Kidney (tissue), 14 donors: ENCODE results near the gene DDX4. TPM values are rescaled to one million over a fixed set of nuclear protein-coding genes. Genes with fewer than 3 reads are reported as not detected.

ENCODE experiments used
- DNase-seq, 5 donors: peaks; one replicate each; pipeline ENCODE4 v3.0.0-alpha.2; 2013 to 2020
- FAIRE-seq: peaks from 2 replicates; lab custom pipeline; 2012; peaks lifted over from hg19 to GRCh38; lab: Jason Lieb, UNC
- H3K27ac ChIP-seq, 2 donors: one replicate each; pipeline ENCODE4 v1.7.0; 2013; ENCODE audit warnings: low read depth in 2 of 2, low read length in 2 of 2, inconsistent platforms in 1 of 2
- H3K27me3 ChIP-seq: one replicate; pipeline ENCODE4 v1.7.1; 2013; ENCODE audit warnings: low read length, inconsistent platforms; ENCODE audit not compliant: control insufficient read depth, insufficient read depth
- H3K36me3 ChIP-seq, 3 donors: one replicate each; pipeline versions ENCODE4 v1.7.0 to v1.7.1; 2013; ENCODE audit warnings: low read length in 3 of 3, control low read depth in 1 of 3, inconsistent platforms in 1 of 3; ENCODE audit not compliant: insufficient read depth in 3 of 3, control insufficient read depth in 2 of 3
- H3K4me1 ChIP-seq, 3 donors: one replicate each; pipeline versions ENCODE4 v1.7.0 to v1.7.1; 2013; ENCODE audit warnings: low read length in 3 of 3, inconsistent platforms in 1 of 3, low read depth in 1 of 3; ENCODE audit not compliant: control insufficient read depth in 2 of 3, insufficient read depth in 2 of 3
- H3K4me3 ChIP-seq, 3 donors: one replicate each; pipeline versions ENCODE4 v1.7.0 to v1.8.1; 2013; ENCODE audit warnings: low read length in 3 of 3, control low read depth in 1 of 3, inconsistent platforms in 1 of 3
- H3K9ac ChIP-seq, 3 donors: one replicate each; pipeline versions ENCODE4 v1.7.0 to v1.7.1; 2013; ENCODE audit warnings: low read length in 3 of 3, control low read depth in 1 of 3, inconsistent platforms in 1 of 3
- H3K9me3 ChIP-seq, 3 donors: one replicate each; pipeline versions ENCODE4 v1.7.0 to v1.7.1; 2013; ENCODE audit warnings: low read length in 3 of 3, control low read depth in 1 of 3, inconsistent platforms in 1 of 3; ENCODE audit not compliant: control insufficient read depth in 2 of 3, insufficient read depth in 1 of 3
- CTCF ChIP-seq: IDR thresholded peaks from 3 replicates; pipeline ENCODE4 v1.5.1; 2012; ENCODE audit warnings: mild to moderate bottlenecking, moderate library complexity, borderline replicate concordance; ENCODE audit not compliant: insufficient read depth; ENCODE audit errors: extremely low read depth
- intact Hi-C: fragments of 100-400 bp; cut with DNase I; formaldehyde crosslinking; loops from one replicate; pipeline ENCODE4 v1.11.1; 2022
- polyA plus RNA-seq: library from polyadenylated mRNA; stranded (reverse); fragments of 350-450 nt; fragmentation: Illumina TruSeq; extraction: RNeasy Lipid Tissue Mini Kit (QIAGEN cat#74804); gene quantifications from one replicate; pipeline ENCODE4 v1.2.3, GENCODE V29; 2014; ENCODE audit warnings: low read depth, low replicate concordance; ENCODE audit not compliant: insufficient read depth
- total RNA-seq: library from RNA; stranded (reverse); fragmentation: NEBNext Ultra II Directional; extraction: Animal tissue kit (Norgen Biotek cat#: 25700); gene quantifications from one replicate; pipeline ENCODE4 v1.2.1, GENCODE V29; 2021
- donor health status: control.
- donor health status: control.
- donor health status: control.
- donor health status: control.
- donor health status: control.
- donor health status: DM: yes; HTN: yes; CAD: no.
- donor health status: Normal renal cell carcinoma (clear cell type).

Gene DDX4
- total and polyA plus RNA-seq, 2 donors from 2014 or later, result not detected

DNA sequence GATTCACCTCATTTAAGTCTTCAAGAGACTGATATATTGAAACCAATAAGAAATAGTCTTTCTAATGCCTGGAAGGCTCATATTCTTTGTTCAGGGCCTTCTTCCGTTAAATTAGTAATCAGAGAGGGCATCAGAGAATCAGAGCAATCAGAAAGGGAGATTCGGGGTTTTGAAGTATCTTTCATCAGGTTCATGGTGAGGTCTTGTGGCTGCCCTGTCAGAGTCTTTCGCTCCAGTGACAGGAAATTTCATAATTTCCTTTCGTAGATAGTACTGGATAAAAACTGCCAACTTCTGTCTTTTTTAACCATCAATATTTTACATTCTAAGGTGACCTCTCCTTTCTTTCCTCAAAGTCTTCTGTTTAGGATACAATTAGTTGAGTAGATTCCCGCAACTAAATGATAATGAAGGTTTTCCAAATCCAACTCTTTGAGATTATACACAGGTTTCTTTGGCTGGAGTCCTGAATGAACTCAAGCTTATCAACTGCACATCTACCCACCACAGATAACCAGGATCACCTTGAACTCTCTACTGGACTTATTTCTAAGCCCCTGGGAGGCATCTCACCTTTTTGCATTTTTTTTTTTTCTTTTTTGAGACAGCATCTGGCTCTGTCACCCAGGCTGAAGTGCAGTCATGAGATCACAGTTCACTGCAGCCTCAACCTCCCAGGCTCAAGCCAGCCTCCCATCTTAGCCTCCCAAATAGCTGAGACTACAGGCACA, 118.8 kb downstream of the DDX4 start:
- no peaks in the 10 kb centered on the region for H3K4me1 ChIP-seq
- H3K27ac ChIP-seq, result no peak overlapping the region
- intact Hi-C loops, result no loop called here
- no peaks in the 10 kb centered on the region for H3K9me3 ChIP-seq
- DNase-seq (no peak), FAIRE-seq (no peak)
- H3K36me3 ChIP-seq, result no peaks in the 10 kb centered on the region
- no peak for TF ChIP-seq CTCF
- no peaks in the 10 kb centered on the region for H3K27me3 ChIP-seq
- no peak overlapping the region for H3K9ac ChIP-seq
- no peak overlapping the region for H3K4me3 ChIP-seq

DNA sequence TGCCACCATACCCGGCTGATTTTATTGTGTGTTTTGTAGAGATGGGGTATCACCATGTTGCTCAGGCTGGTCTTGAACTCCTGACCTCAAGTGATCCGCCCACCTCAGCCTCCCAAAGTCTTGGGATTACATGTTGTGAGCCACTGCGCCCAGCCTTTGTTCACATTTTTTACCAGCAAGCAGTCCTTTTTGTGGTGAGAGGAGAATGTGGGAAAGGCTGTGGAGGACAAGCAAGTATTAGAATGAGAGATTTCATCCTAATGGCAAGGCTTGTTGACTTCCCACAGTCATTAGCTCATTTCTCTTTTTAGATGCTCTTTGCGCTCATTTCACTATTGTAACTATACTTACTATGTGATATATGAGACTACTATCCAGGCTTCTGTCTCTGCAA, 119.4 kb downstream of the DDX4 start:
- FAIRE-seq, result no peak
- intact Hi-C loops, result no loop called here

DNA sequence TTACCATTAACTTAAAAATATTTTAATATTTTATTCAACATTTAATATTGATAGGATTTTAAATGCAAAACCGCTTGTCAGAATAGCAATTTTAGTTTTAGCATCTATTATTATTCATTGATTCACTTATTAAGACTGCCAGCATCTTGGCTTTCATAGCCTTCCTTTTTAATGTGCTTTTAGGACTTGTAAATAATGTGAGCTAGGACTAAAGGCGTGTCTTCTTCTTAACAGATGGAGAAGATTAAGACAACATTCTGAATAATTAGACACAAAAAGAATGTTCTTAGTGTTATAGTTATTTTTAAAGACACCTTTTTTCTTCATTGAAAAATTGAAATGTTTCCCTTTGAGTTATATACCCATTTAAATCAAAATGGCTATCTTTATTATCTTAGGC, 120.2 kb downstream of the DDX4 start:
- intact Hi-C loops, result no loop called here
- no peak for FAIRE-seq

More for the DNA sequence above, 119.4 kb downstream of the DDX4 start:
- Histone ChIP-seq H3K27me3 (no peaks in the 10 kb centered on the region), H3K9ac (no peak overlapping the region), H3K36me3 (no peaks in the 10 kb centered on the region), H3K4me1 (no peaks in the 10 kb centered on the region), H3K4me3 (no peak overlapping the region), H3K27ac (no peak overlapping the region), H3K9me3 (no peaks in the 10 kb centered on the region)
- no peak for DNase-seq
- TF ChIP-seq CTCF, result no peak

More for the DNA sequence above, 120.2 kb downstream of the DDX4 start:
- Histone ChIP-seq H3K4me3 (no peak overlapping the region), H3K9ac (no peak overlapping the region), H3K9me3 (no peaks in the 10 kb centered on the region), H3K36me3 (no peaks in the 10 kb centered on the region), H3K4me1 (no peaks in the 10 kb centered on the region), H3K27me3 (no peaks in the 10 kb centered on the region), H3K27ac (no peak overlapping the region)
- no peak for DNase-seq
- no peak for TF ChIP-seq CTCF
